ENCODE measurements around the gene PARP15. TPM values are rescaled to one million over a fixed set of nuclear protein-coding genes. Genes with fewer than 3 reads are reported as not detected.

PARP15 gene
- total and polyA plus RNA-seq, 2 of the 4 experiments (the other 2 are of a cell fraction): 0.10 TPM; not detected in 1

DNA sequence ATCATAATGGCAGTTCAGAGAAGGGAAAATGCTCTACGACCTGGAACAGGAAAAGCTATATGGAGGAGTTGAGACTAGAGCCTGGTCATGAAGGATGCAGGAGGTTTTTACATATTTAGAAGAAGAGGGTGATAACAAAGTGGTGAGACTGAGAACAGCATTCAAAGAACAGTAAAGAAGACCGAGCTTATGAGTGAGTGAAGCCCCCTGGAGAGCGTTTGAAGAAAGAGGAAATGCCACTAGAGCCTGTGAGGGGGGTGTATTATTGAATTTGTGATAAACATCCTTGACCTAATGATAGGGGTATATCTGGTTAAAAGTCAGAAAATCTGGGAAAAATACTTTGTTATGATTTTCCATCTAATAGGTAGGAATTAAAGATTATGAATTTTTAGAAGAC is 17.5 kb upstream of the PARP15 start:
- Histone ChIP-seq H3K27me3 (ENCODE audit: control insufficient read depth, insufficient read depth, low read length) (no peaks in the 10 kb centered on the region), H3K27ac (ENCODE audit: insufficient read depth, low read length) (no peak overlapping the region), H4K20me1 (ENCODE audit: insufficient read depth, low read length) (no peaks in the 10 kb centered on the region), H4K8ac (ENCODE audit: low read depth in 2 of 2, low read length in 2 of 2) (no peak overlapping the region), H3K9ac (ENCODE audit: low read depth, low read length) (no peak overlapping the region), H2BK20ac (ENCODE audit: low read depth, low read length) (no peak overlapping the region), H2BK15ac (ENCODE audit: low read depth, low read length) (no peak overlapping the region), H4K91ac (ENCODE audit: insufficient read depth, low read depth, low read length) (no peak overlapping the region), H3K14ac (replicated peaks; ENCODE audit: low read depth, low read length) (no peak overlapping the region), H3K4ac (ENCODE audit: low read depth, low read length) (no peak overlapping the region), H3K56ac (ENCODE audit: extremely low read depth, insufficient read depth, low read length) (no peak overlapping the region), H3K18ac (ENCODE audit: low read depth, low read length) (no peak overlapping the region), H4K5ac (ENCODE audit: low read depth, low read length) (no peak overlapping the region), H2BK5ac (ENCODE audit: low read depth, low read length, poor library complexity, severe bottlenecking) (no peak overlapping the region), H3K23ac (ENCODE audit: low read depth, low read length) (no peak overlapping the region), H3K79me1 (ENCODE audit: low read depth in 1 of 2, low read length in 2 of 2) (peaks cover 6 to 11% of the 10 kb centered on the region in 2 experiments; a peak in 3 of 4 replicates), H3K4me3 (ENCODE audit: insufficient read depth, low read depth, low read length) (no peak overlapping the region), H3K9me1 (ENCODE audit: insufficient read depth, low read length) (peaks cover 3% of the 10 kb centered on the region; the same call in 1 of the 2 replicates), H3K9me3 (ENCODE audit: control insufficient read depth, insufficient read depth, low read length) (no peaks in the 10 kb centered on the region), H2AFZ (replicated peaks; ENCODE audit: low read length, poor library complexity) (no peak overlapping the region), H2BK120ac (ENCODE audit: low read depth, low read length) (no peak overlapping the region), H3K4me2 (ENCODE audit: low read depth, low read length) (no peak overlapping the region), H2AK5ac (ENCODE audit: low read depth, low read length) (no peak overlapping the region), H3K36me3 (ENCODE audit: control insufficient read depth, insufficient read depth, low read length) (peaks cover 11% of the 10 kb centered on the region; the same call in 1 of the 2 replicates), H2AK9ac (replicated peaks; ENCODE audit: low read depth, low read length, poor library complexity) (no peak overlapping the region), H3K4me1 (ENCODE audit: control insufficient read depth, insufficient read depth, low read length) (peaks cover 6% of the 10 kb centered on the region)
- POLR2A ChIA-PET (ENCODE audit: unreplicated experiment): no interaction called here
- TF ChIP-seq RAD21 (IDR thresholded peaks at IDR 0.05; ENCODE audit: low read length) (no peak), CEBPB (IDR thresholded peaks at IDR 0.05; ENCODE audit: low read depth, low read length) (no peak), POLR2A (IDR thresholded peaks at IDR 0.05; ENCODE audit: low read depth, low read length) (no peak), CHD1 (IDR thresholded peaks at IDR 0.05; ENCODE audit: low read depth, low read length) (no peak), RFX5 (IDR thresholded peaks at IDR 0.05; ENCODE audit: low read depth, low read length) (no peak), MAFK (IDR thresholded peaks at IDR 0.05; ENCODE audit: low read depth, low read length) (no peak), BHLHE40 (IDR thresholded peaks at IDR 0.05; ENCODE audit: low read depth, low read length) (no peak)
- 80% methylated on average over 1 of the region's 3 CpGs; no CpG with 5 or more reads in 1 of the 2 experiments for WGBS, 2 experiments (ENCODE audit: extremely low coverage in 2 of 2, insufficient read length in 1 of 2)
- dilution Hi-C loops (cut with HindIII; ENCODE audit: low sequenced_read_pairs, unreplicated experiment) (no loop called here), in situ Hi-C loops (cut with MboI; ENCODE audit: low sequenced_read_pairs) (loop anchor here (5.0 kb wide), 1 partner anchor 117 kb away; no protein-coding TSS in a partner anchor), intact Hi-C loops (cut with micrococcal nuclease) (loop anchor here (1.0 to 10.0 kb wide), 5 partner anchors 101 to 465 kb away; partner anchors contain the start of gene SEMA5B)
- DNase-seq (no peak), ATAC-seq (ENCODE audit: low read depth) (no peak)
- BruUV-seq (replicated peaks): no TSS peak
- CTCF ChIA-PET: interaction anchor here (7.3 kb wide), 1 partner anchor 119 kb away, joined by 34 read pairs; no protein-coding TSS in a partner anchor
